SIG-M5 (cell line): Measurements from ENCODE around the gene SLC27A1.

ENCODE experiments used
- DNase-seq: peaks from one replicate; lab custom pipeline; 2025; lab: John Stamatoyannopoulos, UW

The SLC27A1 gene

DNA sequence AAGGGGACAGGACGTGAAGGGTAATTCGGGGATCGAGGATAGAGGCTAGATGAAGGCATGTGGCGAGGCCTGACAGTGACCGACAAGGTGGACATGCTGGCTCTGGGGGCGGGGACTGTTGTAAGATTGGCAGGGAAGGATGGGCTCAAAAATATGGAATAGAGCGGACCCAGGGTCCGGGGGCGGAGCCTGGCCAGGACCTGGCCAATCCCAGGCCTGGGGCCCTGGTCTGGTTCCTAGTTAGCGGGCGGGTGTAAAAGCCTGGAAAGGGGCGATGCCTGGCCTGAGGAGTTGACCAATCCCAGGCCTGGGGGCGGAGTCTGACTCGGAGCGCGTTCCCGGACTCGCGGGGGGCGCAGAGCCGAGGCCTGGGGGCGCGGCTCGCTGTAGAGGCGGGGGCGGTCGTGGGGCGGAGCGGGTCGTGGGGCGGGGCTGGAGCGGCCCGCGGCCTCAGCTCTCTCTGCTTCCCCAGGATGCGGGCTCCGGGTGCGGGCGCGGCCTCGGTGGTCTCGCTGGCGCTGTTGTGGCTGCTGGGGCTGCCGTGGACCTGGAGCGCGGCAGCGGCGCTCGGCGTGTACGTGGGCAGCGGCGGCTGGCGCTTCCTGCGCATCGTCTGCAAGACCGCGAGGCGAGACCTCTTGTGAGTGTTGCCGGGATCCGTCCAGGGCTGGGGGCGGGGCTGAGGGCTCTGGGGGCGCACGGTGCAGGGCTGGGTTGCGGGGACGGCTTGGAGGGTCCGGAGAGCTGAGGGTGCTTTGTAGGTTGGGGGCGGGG lies at the start of gene SLC27A1:
Gene SLC27A1 (plus strand): TSS at position 457 of the 774 bp plus-strand sequence. CDS start 17 bp downstream, at position 474.
- DNase-seq = peak; percentile 71

DNA sequence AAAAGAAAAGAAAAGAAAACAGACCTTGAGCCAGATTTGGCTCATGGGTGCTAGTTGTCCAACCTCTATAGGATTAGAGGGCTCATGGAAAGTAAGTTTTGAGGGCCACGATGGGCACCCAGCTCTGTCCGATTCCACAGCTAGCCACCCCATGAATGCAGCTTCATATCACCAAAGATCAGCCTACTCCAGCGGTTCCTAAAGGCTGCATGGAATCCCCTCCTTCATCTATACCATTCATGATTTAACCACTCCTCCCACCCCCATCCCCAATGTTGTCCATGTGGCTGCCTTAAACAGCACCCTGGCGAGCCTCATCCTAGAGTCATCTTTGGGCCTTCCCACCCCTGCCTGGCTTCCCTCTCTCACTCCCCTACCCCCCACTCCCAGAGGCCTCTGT lies 48.4 kb upstream of the SLC27A1 start:
- no peak for DNase-seq

- DNase-seq = no peak
These were observed 46.7 kb upstream of the SLC27A1 start for GRCh38 chr19:17423429-17424208.

GRCh38 chr19:17424743-17425365 lies 45.5 kb upstream of the SLC27A1 start:
- DNase-seq = no peak

DNA sequence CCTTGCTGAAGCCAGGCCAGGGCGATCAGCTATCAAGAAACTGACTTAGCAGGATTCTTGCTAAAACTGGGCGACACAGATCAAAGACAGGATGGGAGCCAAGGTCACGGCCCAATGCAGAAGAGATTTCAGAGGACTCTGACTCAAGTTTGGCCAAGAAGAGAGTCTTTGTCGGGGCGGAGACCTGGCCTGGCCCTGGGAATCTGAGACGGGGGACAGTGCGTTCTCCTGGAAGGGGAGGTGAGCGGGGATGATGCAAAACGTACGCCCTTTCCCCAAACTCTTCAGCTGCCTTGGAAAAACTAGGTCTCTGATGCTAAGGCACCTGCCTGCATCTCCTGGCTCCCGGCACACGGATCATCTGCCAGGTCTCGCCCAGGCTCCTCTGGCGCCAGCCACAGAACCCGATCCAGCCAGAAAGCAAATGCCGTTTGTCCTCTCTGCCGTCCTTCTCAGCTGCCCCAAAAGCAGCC lies 40.6 kb upstream of the SLC27A1 start:
- DNase-seq = no peak

DNA sequence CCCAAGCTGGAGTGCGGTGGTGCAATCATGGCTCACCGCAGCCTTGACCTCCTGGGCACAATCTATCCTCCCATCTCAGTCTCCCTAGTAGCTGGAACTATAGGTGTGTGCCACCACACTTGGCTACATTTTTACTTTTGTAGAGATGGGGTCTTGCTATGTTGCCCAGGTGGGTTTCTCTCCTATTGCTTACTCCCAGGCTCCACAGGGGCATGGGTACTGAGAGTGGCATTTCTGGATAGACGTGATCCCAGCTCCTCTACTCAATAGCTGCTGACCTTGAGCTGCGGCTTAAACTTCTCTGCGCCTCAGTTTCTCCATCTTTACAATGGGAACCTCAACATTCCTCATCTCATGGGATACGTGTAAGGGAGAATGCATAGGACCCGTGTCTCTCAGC lies 38.9 kb upstream of the SLC27A1 start:
- DNase-seq = no peak

DNA sequence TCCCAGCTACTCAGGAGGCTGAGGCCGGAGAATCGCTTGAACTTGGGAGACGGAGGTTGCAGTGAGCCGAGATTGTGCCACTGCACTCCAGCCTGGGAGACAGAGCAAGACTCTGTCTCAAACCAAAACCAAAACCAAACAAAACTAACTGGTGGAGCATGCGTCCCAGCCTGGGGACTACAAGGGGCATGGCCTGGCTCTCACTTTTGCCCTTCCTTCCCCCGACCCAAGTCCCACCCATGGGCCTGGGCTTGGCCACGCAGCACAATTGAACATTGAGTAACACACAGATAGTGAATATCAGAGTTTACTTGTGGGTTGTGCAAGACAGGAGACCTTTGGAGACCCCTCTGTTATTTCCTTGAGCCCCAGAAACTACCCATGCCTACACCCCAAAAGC lies 35.1 kb upstream of the SLC27A1 start:
- DNase-seq = no peak

DNA sequence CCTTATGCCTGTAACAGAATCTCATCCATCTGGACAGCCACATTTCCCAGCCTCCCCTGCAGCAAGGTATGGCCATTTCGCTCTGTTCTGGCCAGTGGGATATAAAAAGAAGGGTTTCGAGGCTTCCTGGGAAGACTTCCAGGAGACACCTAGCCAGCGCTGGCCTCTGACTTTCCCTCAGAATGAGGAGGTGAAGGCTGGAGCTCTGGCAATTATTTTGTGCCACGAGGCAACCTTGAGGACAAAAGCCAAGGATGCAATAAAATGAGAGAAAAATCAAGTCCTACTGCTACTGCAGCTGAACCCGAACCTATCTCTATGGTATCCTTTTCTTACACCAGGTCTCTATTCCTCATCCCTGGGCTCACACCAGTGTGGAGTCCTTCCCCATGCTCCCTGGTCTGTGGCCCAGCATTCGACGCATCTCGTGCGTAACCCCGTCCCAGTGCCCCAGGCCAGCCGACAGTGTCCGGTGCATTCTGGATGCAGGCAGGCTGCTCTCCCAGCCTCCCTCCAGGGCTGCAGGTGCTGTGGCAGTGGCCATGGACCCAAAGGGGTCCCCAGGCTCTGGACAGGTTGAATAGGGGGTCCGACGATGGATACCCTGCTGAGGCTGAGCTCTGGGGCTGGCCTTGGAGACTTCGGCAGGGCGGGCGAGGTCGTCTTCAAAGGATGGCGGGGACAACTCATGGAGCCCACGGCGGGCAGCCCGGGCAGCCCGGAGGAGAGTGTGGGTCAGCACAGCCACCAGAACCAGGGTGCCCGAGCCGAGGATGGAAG lies 34.0 kb upstream of the SLC27A1 start:
- no peak for DNase-seq

GRCh38 chr19:17436874-17437267 lies 33.5 kb upstream of the SLC27A1 start:
- no peak for DNase-seq

GRCh38 chr19:17441241-17442021 lies 28.9 kb upstream of the SLC27A1 start:
- DNase-seq = no peak

DNA sequence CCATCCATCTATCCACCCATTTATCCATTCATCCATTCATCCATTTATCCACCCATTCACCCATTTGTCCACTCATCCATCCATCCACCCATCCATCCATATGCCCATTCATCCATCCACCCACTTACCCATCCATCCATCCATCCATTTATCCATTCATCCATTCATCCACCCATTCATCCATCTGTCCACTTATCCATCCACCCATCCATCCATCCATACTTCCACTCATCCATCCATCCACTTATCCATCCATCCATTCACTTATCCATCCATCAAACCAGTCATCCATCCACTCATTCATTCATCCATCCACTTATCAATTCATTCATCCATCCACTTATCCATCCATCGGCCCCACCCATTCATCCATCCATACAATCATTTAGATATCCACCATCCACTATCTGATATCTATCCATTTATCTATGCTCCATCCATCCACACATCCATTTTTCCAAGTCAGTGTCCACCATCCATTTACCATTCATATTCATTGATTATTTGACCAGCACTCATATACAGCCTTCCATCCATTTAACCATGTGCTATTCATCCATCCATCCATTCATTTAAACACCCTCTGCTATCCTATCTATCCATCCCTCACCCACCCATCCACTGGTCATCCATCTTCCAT lies 24.7 kb upstream of the SLC27A1 start:
- no peak for DNase-seq

DNA sequence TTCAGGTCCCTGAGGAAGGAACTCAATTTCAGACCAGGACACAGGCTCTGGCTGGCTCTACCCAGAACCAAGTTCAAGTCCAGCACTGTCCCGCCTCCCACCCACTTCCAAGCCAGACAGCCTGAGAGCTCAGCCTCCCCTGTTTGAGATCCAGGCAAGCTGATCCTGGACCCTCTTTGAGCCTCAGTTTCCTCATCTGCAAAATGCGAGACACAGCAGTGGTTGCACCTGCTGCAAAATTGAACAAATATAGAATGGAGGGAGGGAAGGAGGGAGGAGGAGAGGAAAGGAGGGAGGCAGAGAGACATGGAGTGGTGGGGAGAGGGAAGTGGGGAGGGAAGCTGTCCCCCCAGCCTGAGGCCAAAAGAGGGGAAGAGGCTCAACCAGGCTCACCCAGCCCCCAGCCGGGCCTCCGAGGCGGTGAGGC lies 22.6 kb upstream of the SLC27A1 start:
- DNase-seq = no peak

GRCh38 chr19:17448131-17448967 lies 22.0 kb upstream of the SLC27A1 start, which contains the start of gene TMEM221:
TMEM221 (minus strand) TSS chr19:17448668; CDS start chr19:17448462, 206 bp downstream.
- DNase-seq = no peak

DNA sequence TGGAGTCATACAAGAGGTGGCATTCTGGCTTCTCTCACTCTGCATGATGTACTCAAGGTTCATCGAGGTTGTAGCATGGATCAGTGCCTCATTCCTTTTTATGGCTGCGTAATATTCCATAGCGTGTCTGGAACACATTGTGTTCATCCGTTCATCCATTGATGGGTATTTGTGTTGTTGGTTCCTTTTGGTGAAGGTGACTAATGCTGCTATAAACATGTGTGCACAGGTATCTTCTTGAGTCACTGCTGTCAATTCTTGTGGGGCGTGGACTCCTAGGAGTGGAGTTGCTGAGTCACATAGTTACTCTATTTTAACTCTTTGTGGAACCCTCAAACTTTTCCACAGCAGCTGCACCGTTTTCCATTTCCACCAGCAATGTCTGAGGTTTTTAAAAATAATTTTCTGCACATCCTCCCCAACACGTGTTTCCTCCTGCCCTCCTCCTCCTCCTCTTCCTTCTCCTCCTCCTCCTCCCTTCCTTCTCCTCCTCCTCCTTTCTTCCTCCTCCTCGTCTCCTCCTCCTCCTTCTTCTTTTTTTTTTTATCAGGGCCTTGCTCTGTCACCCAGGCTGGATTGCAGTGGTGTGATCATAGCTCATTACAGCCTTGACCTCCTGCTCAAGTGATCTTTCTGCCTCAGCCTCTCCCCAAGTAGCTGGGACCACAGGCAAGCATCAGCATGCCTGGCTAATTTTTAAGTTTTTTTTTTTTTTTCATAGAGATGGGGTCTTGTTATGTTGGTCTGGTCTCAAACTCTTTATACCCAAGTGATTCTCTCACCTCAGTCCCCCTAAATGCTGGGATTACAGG lies 19.9 kb upstream of the SLC27A1 start:
- DNase-seq = no peak

DNA sequence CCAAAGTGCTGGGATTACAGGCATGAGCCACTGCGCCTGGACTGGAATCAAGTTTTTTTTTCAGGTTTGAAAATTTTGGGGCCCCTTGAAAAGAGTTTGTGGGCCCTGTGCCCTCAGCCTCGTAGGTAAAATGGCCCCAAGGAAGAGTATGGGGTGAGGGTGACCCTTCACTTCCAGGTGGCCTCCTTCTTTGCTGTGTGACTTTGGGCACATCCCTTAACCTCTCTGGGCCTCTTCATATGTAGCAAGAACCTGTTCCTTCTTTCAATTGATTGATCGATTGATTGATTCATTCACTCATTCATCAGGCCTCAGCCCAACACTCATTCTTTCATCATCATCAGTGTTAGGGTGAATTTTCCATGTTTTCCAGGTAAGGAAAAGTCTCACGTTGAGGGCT lies 18.5 kb upstream of the SLC27A1 start:
- DNase-seq = no peak

DNA sequence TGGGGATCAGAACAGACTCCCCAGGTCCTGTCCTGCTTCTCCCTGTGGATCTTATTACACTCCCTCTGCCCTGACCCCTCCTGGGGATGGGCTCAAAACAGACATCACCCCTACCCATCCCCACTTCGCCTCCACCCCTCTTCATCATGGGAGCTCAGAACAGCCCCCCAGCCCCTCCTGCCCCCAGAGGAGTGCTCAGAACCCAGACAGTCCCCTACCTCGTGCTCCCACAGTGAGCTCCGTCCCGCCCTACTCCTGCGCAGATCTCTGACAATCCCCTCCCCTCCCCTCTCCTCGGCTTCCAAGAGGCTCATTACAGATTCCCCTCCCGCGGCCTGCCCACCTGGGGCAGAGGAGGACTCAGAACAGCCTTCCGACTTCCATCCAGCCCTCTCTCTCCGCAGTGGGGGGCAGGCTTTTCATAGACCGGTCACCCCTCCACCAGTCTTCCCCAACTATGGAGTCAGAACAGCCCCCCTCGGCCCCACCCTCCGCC lies 15.7 kb upstream of the SLC27A1 start:
- DNase-seq = no peak

- no peak for DNase-seq
These were observed 14.8 kb upstream of the SLC27A1 start for GRCh38 chr19:17455308-17456123.

DNA sequence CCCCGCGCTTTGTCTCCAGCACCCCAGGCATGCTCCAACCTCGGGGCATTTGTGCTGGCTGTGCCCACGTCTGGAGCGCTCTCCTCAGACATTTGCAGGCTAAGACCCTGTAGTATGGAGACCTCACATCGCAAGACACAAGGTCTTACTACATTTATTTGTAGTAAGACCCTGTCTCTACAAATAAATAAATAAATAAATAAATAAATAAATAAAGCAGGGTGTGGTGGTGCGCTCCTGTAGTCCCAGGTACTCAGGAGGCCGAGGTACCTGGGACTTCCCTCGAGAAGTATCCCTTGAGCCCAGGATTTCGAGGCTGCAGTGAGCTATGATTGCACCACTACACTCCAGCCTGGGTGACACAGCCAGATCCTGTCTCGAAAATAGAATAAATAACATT lies 14.2 kb upstream of the SLC27A1 start:
- DNase-seq = no peak
